WTC11 (cell line): ENCODE data around the gene CCDC185. TPM values are rescaled to one million over a fixed set of nuclear protein-coding genes. Genes with fewer than 3 reads are reported as not detected.

ENCODE experiments used
- ATAC-seq: fragments of 200-7000 bp; cut with Tn5 transposase; 2 replicates; pipeline ENCODE4 v1.10.0; 2021; ENCODE audit warnings: mild to moderate bottlenecking, moderate library complexity
- CTCF ChIA-PET: fragments of 300-600 bp; sonication (Branson Sonifier 250); formaldehyde crosslinking; loops from one replicate; lab custom pipeline; 2021; ENCODE audit warnings: antibody characterized with exemption; lab: Charles Lee
- POLR2A ChIA-PET: fragments of 350-600 bp; sonication (Branson Sonifier 250); formaldehyde crosslinking; loops from one replicate; lab custom pipeline; 2021; ENCODE audit warnings: antibody characterized with exemption; lab: Charles Lee
- DNase-seq: peaks from one replicate; pipeline ENCODE4 v3.0.0; 2021; ENCODE audit warnings: low spot score
- H3K27ac Mint-ChIP-seq: 2 replicates; pipeline ENCODE4 v1.8.0; 2021; ENCODE audit warnings: mixed read lengths
- H3K27me3 Mint-ChIP-seq: 2 replicates; pipeline ENCODE4 v1.8.0; 2021; ENCODE audit warnings: low read depth, mild to moderate bottlenecking, moderate library complexity, mixed read lengths
- H3K36me3 Mint-ChIP-seq: 2 replicates; pipeline ENCODE4 v1.8.0; 2021; ENCODE audit warnings: mixed read lengths
- H3K4me1 Mint-ChIP-seq: 2 replicates; pipeline ENCODE4 v1.8.0; 2022; ENCODE audit warnings: mixed read lengths
- H3K4me3 Mint-ChIP-seq: 2 replicates; pipeline ENCODE4 v1.8.0; 2021; ENCODE audit warnings: mild to moderate bottlenecking, moderate library complexity, mixed read lengths
- H3K9me3 Mint-ChIP-seq: 2 replicates; pipeline ENCODE4 v1.8.0; 2021; ENCODE audit warnings: mixed read lengths
- ATF1 ChIP-seq: sonication (generic); formaldehyde crosslinking; IDR thresholded peaks from 2 replicates; pipeline ENCODE4 v1.8.1; 2023; ENCODE audit warnings: mild to moderate bottlenecking, moderate library complexity, missing genetic modification reagents
- EMX1 ChIP-seq: fragments of 250-450 bp; sonication (Bioruptor Pico); IDR thresholded peaks from 2 replicates; pipeline ENCODE4 v1.8.0; 2021; ENCODE audit warnings: mild to moderate bottlenecking
- FOXJ3 ChIP-seq: sonication (generic); formaldehyde crosslinking; IDR thresholded peaks from 2 replicates; pipeline ENCODE4 v1.9.0; 2021; ENCODE audit warnings: missing genetic modification reagents, mild to moderate bottlenecking, borderline replicate concordance
- GABPB1 ChIP-seq: sonication (generic); formaldehyde crosslinking; IDR thresholded peaks from 2 replicates; pipeline ENCODE4 v1.8.1; 2023; ENCODE audit warnings: mild to moderate bottlenecking, missing genetic modification reagents
- KAT7 ChIP-seq: sonication (generic); formaldehyde crosslinking; IDR thresholded peaks from 2 replicates; pipeline ENCODE4 v1.8.1; 2023; ENCODE audit warnings: missing genetic modification reagents, mild to moderate bottlenecking, borderline replicate concordance
- MXD4 ChIP-seq: fragments of 250-450 bp; sonication (Bioruptor Pico); IDR thresholded peaks from 2 replicates; pipeline ENCODE4 v1.8.0; 2021; ENCODE audit warnings: mild to moderate bottlenecking, moderate library complexity, borderline replicate concordance
- MYBL2 ChIP-seq: sonication (generic); formaldehyde crosslinking; IDR thresholded peaks from 2 replicates; pipeline ENCODE4 v1.8.1; 2023; ENCODE audit warnings: mild to moderate bottlenecking, moderate library complexity, missing genetic modification reagents
- NFATC4 ChIP-seq: fragments of 250-450 bp; sonication (Bioruptor Pico); IDR thresholded peaks from 2 replicates; pipeline ENCODE4 v1.9.0; 2021; ENCODE audit warnings: mild to moderate bottlenecking
- NFE2L1 ChIP-seq: sonication (generic); formaldehyde crosslinking; IDR thresholded peaks from 2 replicates; pipeline ENCODE4 v1.8.1; 2023; ENCODE audit warnings: missing genetic modification reagents
- NR3C1 ChIP-seq: sonication (generic); formaldehyde crosslinking; conservative IDR thresholded peaks from 2 replicates; pipeline ENCODE4 v1.8.1; 2023; ENCODE audit warnings: low read depth, mild to moderate bottlenecking, missing genetic modification reagents
- PRRX2 ChIP-seq: fragments of 250-450 bp; sonication (Bioruptor Pico); IDR thresholded peaks from 2 replicates; pipeline ENCODE4 v1.8.0; 2021; ENCODE audit warnings: mild to moderate bottlenecking
- TEAD4 ChIP-seq: sonication (generic); formaldehyde crosslinking; IDR thresholded peaks from 2 replicates; pipeline ENCODE4 v1.8.0; 2022; ENCODE audit warnings: mild to moderate bottlenecking, missing genetic modification reagents
- TP53 ChIP-seq: sonication (generic); formaldehyde crosslinking; IDR thresholded peaks from 2 replicates; pipeline ENCODE4 v1.8.1; 2023; ENCODE audit warnings: mild to moderate bottlenecking, missing genetic modification reagents
- total RNA-seq: library from RNA; stranded (reverse); gene quantifications from 3 replicates; pipeline ENCODE4 v1.2.3, GENCODE V29; 2021
- TF ChIP-seq, protein P1 (sequence below): sonication (generic); formaldehyde crosslinking; IDR thresholded peaks from 2 replicates; pipeline ENCODE4 v1.8.1; 2023; ENCODE audit warnings: mild to moderate bottlenecking, missing genetic modification reagents, borderline replicate concordance
- TF ChIP-seq, protein P2 (sequence below): sonication (generic); formaldehyde crosslinking; IDR thresholded peaks from 2 replicates; pipeline ENCODE4 v1.8.0; 2023; ENCODE audit warnings: missing genetic modification reagents
- TF ChIP-seq, protein P3 (sequence below): sonication (generic); formaldehyde crosslinking; IDR thresholded peaks from 2 replicates; pipeline ENCODE4 v1.8.0; 2023; ENCODE audit warnings: mild to moderate bottlenecking, missing genetic modification reagents
- TF ChIP-seq, protein P4 (sequence below): sonication (generic); formaldehyde crosslinking; IDR thresholded peaks from 2 replicates; pipeline ENCODE4 v1.8.1; 2022; ENCODE audit warnings: mild to moderate bottlenecking, missing genetic modification reagents, moderate library complexity, borderline replicate concordance
- TF ChIP-seq, protein P5 (sequence below): sonication (generic); formaldehyde crosslinking; IDR thresholded peaks from 2 replicates; pipeline ENCODE4 v1.8.0; 2022; ENCODE audit warnings: mild to moderate bottlenecking, missing genetic modification reagents
- TF ChIP-seq, protein P6 (sequence below): sonication (generic); formaldehyde crosslinking; conservative IDR thresholded peaks from 2 replicates; pipeline ENCODE4 v1.8.1; 2022; ENCODE audit warnings: mild to moderate bottlenecking, missing genetic modification reagents
- TF ChIP-seq, protein P7 (sequence below): sonication (generic); formaldehyde crosslinking; IDR thresholded peaks from 2 replicates; pipeline ENCODE4 v1.8.0; 2022; ENCODE audit warnings: missing genetic modification reagents

CCDC185 gene
- total RNA-seq, 1 experiment from 2014 or later: not detected

DNA sequence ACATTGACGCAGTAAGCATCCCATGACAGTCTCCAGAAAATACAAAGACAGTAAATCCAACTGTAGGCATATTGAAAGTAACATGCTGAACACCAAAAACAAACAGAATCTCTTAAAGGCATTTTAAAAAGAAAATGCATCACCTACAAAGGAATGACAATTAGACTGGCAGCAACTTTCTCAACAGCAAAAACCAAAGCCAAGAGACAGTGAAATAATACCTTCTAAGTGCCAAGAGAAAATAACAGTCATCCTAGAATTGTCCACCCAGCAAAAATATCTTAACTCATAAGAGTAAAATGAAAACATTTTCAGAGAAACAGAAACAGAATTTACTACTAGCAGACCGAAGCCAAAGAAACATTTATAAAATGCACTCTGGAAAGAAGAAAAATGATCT lies 20.0 kb downstream of the CCDC185 start:
- ChIA-PET POLR2A (no interaction called here), CTCF (no interaction called here)
- ATAC-seq (no peak), DNase-seq (no peak)
- peaks cover under 1% of the 10 kb centered on the region; the same call in 1 of the 2 replicates for H3K4me1 Mint-ChIP-seq
- H3K4me3 Mint-ChIP-seq: no peak overlapping the region
- H3K27me3 Mint-ChIP-seq: no peaks in the 10 kb centered on the region
- H3K27ac Mint-ChIP-seq: no peak overlapping the region
- no peaks in the 10 kb centered on the region for H3K36me3 Mint-ChIP-seq
- no peaks in the 10 kb centered on the region; the same call in 1 of the 2 replicates for H3K9me3 Mint-ChIP-seq
- TF ChIP-seq, protein P1, sequence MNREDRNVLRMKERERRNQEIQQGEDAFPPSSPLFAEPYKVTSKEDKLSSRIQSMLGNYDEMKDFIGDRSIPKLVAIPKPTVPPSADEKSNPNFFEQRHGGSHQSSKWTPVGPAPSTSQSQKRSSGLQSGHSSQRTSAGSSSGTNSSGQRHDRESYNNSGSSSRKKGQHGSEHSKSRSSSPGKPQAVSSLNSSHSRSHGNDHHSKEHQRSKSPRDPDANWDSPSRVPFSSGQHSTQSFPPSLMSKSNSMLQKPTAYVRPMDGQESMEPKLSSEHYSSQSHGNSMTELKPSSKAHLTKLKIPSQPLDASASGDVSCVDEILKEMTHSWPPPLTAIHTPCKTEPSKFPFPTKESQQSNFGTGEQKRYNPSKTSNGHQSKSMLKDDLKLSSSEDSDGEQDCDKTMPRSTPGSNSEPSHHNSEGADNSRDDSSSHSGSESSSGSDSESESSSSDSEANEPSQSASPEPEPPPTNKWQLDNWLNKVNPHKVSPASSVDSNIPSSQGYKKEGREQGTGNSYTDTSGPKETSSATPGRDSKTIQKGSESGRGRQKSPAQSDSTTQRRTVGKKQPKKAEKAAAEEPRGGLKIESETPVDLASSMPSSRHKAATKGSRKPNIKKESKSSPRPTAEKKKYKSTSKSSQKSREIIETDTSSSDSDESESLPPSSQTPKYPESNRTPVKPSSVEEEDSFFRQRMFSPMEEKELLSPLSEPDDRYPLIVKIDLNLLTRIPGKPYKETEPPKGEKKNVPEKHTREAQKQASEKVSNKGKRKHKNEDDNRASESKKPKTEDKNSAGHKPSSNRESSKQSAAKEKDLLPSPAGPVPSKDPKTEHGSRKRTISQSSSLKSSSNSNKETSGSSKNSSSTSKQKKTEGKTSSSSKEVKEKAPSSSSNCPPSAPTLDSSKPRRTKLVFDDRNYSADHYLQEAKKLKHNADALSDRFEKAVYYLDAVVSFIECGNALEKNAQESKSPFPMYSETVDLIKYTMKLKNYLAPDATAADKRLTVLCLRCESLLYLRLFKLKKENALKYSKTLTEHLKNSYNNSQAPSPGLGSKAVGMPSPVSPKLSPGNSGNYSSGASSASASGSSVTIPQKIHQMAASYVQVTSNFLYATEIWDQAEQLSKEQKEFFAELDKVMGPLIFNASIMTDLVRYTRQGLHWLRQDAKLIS (CRISPR knock-in tag): no peak
- TF ChIP-seq, protein P2, sequence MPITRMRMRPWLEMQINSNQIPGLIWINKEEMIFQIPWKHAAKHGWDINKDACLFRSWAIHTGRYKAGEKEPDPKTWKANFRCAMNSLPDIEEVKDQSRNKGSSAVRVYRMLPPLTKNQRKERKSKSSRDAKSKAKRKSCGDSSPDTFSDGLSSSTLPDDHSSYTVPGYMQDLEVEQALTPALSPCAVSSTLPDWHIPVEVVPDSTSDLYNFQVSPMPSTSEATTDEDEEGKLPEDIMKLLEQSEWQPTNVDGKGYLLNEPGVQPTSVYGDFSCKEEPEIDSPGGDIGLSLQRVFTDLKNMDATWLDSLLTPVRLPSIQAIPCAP: no peak
- TF ChIP-seq NR3C1 (CRISPR knock-in tag) (no peak), MXD4 (CRISPR knock-in tag) (no peak), PRRX2 (CRISPR knock-in tag) (no peak), TP53 (CRISPR knock-in tag) (no peak), MYBL2 (CRISPR knock-in tag) (no peak), TEAD4 (CRISPR knock-in tag) (no peak), FOXJ3 (CRISPR knock-in tag) (no peak), KAT7 (CRISPR knock-in tag) (no peak), NFATC4 (no peak), NFE2L1 (CRISPR knock-in tag) (no peak)
- TF ChIP-seq, protein P3, sequence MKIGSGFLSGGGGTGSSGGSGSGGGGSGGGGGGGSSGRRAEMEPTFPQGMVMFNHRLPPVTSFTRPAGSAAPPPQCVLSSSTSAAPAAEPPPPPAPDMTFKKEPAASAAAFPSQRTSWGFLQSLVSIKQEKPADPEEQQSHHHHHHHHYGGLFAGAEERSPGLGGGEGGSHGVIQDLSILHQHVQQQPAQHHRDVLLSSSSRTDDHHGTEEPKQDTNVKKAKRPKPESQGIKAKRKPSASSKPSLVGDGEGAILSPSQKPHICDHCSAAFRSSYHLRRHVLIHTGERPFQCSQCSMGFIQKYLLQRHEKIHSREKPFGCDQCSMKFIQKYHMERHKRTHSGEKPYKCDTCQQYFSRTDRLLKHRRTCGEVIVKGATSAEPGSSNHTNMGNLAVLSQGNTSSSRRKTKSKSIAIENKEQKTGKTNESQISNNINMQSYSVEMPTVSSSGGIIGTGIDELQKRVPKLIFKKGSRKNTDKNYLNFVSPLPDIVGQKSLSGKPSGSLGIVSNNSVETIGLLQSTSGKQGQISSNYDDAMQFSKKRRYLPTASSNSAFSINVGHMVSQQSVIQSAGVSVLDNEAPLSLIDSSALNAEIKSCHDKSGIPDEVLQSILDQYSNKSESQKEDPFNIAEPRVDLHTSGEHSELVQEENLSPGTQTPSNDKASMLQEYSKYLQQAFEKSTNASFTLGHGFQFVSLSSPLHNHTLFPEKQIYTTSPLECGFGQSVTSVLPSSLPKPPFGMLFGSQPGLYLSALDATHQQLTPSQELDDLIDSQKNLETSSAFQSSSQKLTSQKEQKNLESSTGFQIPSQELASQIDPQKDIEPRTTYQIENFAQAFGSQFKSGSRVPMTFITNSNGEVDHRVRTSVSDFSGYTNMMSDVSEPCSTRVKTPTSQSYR: no peak
- TF ChIP-seq, protein P4, sequence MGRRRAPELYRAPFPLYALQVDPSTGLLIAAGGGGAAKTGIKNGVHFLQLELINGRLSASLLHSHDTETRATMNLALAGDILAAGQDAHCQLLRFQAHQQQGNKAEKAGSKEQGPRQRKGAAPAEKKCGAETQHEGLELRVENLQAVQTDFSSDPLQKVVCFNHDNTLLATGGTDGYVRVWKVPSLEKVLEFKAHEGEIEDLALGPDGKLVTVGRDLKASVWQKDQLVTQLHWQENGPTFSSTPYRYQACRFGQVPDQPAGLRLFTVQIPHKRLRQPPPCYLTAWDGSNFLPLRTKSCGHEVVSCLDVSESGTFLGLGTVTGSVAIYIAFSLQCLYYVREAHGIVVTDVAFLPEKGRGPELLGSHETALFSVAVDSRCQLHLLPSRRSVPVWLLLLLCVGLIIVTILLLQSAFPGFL: no peak
- TF ChIP-seq, all 79 proteins: peak for 0

DNA sequence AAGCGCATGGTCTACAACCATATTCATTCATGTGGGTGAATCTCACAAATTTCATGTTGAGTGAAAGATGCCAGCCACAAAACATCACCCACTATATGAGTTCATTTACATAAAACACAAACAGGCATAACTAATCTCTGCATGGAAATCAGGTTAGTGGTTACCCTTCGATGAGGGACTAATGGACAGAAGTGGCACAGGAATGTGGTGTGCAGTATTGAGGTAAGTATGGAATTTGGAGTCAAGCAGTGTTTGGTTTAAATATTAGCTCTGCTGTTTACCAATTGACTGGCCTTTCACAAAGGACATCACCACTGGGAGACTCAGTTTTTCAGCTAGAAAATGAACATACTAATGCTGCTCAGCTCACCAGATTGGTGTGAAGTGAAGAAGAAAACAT lies 24.2 kb downstream of the CCDC185 start:
- Mint-ChIP-seq H3K27ac (no peak overlapping the region), H3K4me1 (peaks cover 9% of the 10 kb centered on the region), H3K9me3 (no peaks in the 10 kb centered on the region; the same call in 1 of the 2 replicates), H3K4me3 (no peak overlapping the region), H3K36me3 (no peaks in the 10 kb centered on the region), H3K27me3 (no peaks in the 10 kb centered on the region)
- no peak for ATAC-seq
- ChIA-PET CTCF (interaction anchor here (0.9 kb wide), 1 partner anchor 139 kb away, joined by 4 read pairs; no protein-coding TSS in a partner anchor), POLR2A (no interaction called here)
- DNase-seq: no peak
- TF ChIP-seq, protein P5, sequence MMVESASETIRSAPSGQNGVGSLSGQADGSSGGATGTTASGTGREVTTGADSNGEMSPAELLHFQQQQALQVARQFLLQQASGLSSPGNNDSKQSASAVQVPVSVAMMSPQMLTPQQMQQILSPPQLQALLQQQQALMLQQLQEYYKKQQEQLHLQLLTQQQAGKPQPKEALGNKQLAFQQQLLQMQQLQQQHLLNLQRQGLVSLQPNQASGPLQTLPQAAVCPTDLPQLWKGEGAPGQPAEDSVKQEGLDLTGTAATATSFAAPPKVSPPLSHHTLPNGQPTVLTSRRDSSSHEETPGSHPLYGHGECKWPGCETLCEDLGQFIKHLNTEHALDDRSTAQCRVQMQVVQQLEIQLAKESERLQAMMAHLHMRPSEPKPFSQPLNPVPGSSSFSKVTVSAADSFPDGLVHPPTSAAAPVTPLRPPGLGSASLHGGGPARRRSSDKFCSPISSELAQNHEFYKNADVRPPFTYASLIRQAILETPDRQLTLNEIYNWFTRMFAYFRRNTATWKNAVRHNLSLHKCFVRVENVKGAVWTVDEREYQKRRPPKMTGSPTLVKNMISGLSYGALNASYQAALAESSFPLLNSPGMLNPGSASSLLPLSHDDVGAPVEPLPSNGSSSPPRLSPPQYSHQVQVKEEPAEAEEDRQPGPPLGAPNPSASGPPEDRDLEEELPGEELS: no peak
- TF ChIP-seq EMX1 (CRISPR knock-in tag) (no peak), FOXJ3 (CRISPR knock-in tag) (no peak), GABPB1 (CRISPR knock-in tag) (no peak), NFATC4 (no peak), MYBL2 (CRISPR knock-in tag) (no peak), MXD4 (CRISPR knock-in tag) (no peak), ATF1 (CRISPR knock-in tag) (no peak)
- TF ChIP-seq, protein P6, sequence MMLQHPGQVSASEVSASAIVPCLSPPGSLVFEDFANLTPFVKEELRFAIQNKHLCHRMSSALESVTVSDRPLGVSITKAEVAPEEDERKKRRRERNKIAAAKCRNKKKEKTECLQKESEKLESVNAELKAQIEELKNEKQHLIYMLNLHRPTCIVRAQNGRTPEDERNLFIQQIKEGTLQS (CRISPR knock-in tag): no peak
- TF ChIP-seq, protein P7, sequence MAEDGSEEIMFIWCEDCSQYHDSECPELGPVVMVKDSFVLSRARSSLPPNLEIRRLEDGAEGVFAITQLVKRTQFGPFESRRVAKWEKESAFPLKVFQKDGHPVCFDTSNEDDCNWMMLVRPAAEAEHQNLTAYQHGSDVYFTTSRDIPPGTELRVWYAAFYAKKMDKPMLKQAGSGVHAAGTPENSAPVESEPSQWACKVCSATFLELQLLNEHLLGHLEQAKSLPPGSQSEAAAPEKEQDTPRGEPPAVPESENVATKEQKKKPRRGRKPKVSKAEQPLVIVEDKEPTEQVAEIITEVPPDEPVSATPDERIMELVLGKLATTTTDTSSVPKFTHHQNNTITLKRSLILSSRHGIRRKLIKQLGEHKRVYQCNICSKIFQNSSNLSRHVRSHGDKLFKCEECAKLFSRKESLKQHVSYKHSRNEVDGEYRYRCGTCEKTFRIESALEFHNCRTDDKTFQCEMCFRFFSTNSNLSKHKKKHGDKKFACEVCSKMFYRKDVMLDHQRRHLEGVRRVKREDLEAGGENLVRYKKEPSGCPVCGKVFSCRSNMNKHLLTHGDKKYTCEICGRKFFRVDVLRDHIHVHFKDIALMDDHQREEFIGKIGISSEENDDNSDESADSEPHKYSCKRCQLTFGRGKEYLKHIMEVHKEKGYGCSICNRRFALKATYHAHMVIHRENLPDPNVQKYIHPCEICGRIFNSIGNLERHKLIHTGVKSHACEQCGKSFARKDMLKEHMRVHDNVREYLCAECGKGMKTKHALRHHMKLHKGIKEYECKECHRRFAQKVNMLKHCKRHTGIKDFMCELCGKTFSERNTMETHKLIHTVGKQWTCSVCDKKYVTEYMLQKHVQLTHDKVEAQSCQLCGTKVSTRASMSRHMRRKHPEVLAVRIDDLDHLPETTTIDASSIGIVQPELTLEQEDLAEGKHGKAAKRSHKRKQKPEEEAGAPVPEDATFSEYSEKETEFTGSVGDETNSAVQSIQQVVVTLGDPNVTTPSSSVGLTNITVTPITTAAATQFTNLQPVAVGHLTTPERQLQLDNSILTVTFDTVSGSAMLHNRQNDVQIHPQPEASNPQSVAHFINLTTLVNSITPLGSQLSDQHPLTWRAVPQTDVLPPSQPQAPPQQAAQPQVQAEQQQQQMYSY (CRISPR knock-in tag): no peak
- TF ChIP-seq, protein P2: no peak
